ENCODE measurements around the gene VSTM4. TPM values are rescaled to one million over a fixed set of nuclear protein-coding genes. Genes with fewer than 3 reads are reported as not detected.

The VSTM4 gene
- total and polyA plus RNA-seq, 2 of the 4 experiments (the other 2 are of a cell fraction): 2.4 to 2.9 TPM

- Histone ChIP-seq H3K27me3 (ENCODE audit: control insufficient read depth, insufficient read depth, low read length) (no peaks in the 10 kb centered on the region), H3K9me1 (ENCODE audit: insufficient read depth, low read length) (peaks cover 5% of the 10 kb centered on the region; the same call in 1 of the 2 replicates), H3K4me2 (ENCODE audit: low read depth, low read length) (no peak overlapping the region), H3K56ac (ENCODE audit: extremely low read depth, insufficient read depth, low read length) (no peak overlapping the region), H4K91ac (ENCODE audit: insufficient read depth, low read depth, low read length) (no peak overlapping the region), H3K27ac (ENCODE audit: insufficient read depth, low read length) (no peak overlapping the region), H2BK15ac (ENCODE audit: low read depth, low read length) (no peak overlapping the region), H3K36me3 (ENCODE audit: control insufficient read depth, insufficient read depth, low read length) (peaks cover 10% of the 10 kb centered on the region; the same call in 1 of the 2 replicates), H4K8ac (ENCODE audit: low read depth in 2 of 2, low read length in 2 of 2) (no peak overlapping the region), H2BK20ac (ENCODE audit: low read depth, low read length) (no peak overlapping the region), H2BK5ac (ENCODE audit: low read depth, low read length, poor library complexity, severe bottlenecking) (no peak overlapping the region), H3K14ac (replicated peaks; ENCODE audit: low read depth, low read length) (no peak overlapping the region), H3K4me3 (ENCODE audit: insufficient read depth, low read depth, low read length) (no peak overlapping the region), H2AK9ac (replicated peaks; ENCODE audit: low read depth, low read length, poor library complexity) (no peak overlapping the region), H2AK5ac (ENCODE audit: low read depth, low read length) (no peak overlapping the region), H2BK120ac (ENCODE audit: low read depth, low read length) (no peak overlapping the region), H4K5ac (ENCODE audit: low read depth, low read length) (no peak overlapping the region), H3K9ac (ENCODE audit: low read depth, low read length) (no peak overlapping the region), H3K23ac (ENCODE audit: low read depth, low read length) (no peak overlapping the region), H3K4me1 (ENCODE audit: control insufficient read depth, insufficient read depth, low read length) (no peaks in the 10 kb centered on the region), H3K18ac (ENCODE audit: low read depth, low read length) (no peak overlapping the region), H3K4ac (ENCODE audit: low read depth, low read length) (no peak overlapping the region), H4K20me1 (ENCODE audit: insufficient read depth, low read length) (no peaks in the 10 kb centered on the region), H3K9me3 (ENCODE audit: control insufficient read depth, insufficient read depth, low read length) (no peaks in the 10 kb centered on the region), H3K79me1 (ENCODE audit: low read depth in 1 of 2, low read length in 2 of 2) (no peaks in the 10 kb centered on the region), H2AFZ (replicated peaks; ENCODE audit: low read length, poor library complexity) (no peak overlapping the region)
- BruUV-seq (replicated peaks): no TSS peak
- peak; percentile 56 for DNase-seq
- dilution Hi-C loops (cut with HindIII; ENCODE audit: low sequenced_read_pairs, unreplicated experiment) (no loop called here), intact Hi-C loops (cut with micrococcal nuclease) (no loop called here), in situ Hi-C loops (cut with MboI; ENCODE audit: low sequenced_read_pairs) (no loop called here)
- WGBS, 2 experiments (ENCODE audit: extremely low coverage in 2 of 2, insufficient read length in 1 of 2): 40% methylated on average over 1 of the region's 7 CpGs; no CpG with 5 or more reads in 1 of the 2 experiments
- ChIA-PET CTCF (no interaction called here), POLR2A (ENCODE audit: unreplicated experiment) (interaction anchor here (0.6 kb wide), 2 partner anchors 75 to 241 kb away, joined by 4 to 5 read pairs; no protein-coding TSS in a partner anchor)
- ATAC-seq (ENCODE audit: low read depth): peak; percentile 44; the same call in 1 of the 2 replicates
- TF ChIP-seq NFE2L2 (IDR thresholded peaks at IDR 0.05; ENCODE audit: low read depth, low read length) (no peak), RFX5 (IDR thresholded peaks at IDR 0.05; ENCODE audit: low read depth, low read length) (no peak), POLR2A (IDR thresholded peaks at IDR 0.05; ENCODE audit: low read depth, low read length) (no peak), SMC3 (IDR thresholded peaks at IDR 0.05; ENCODE audit: low read depth, low read length) (no peak), MAZ (IDR thresholded peaks at IDR 0.05; ENCODE audit: borderline replicate concordance, low read depth, low read length) (no peak), CEBPB (IDR thresholded peaks at IDR 0.05; ENCODE audit: low read depth, low read length) (no peak), ELK1 (IDR thresholded peaks at IDR 0.05; ENCODE audit: borderline replicate concordance, low read depth, low read length) (no peak), CTCF (conservative IDR thresholded peaks at IDR 0.05; ENCODE audit: low read depth, low read length) (no peak), BHLHE40 (IDR thresholded peaks at IDR 0.05; ENCODE audit: low read depth, low read length) (no peak), FOS (IDR thresholded peaks at IDR 0.05; ENCODE audit: low read depth, low read length) (no peak), MXI1 (IDR thresholded peaks at IDR 0.05; ENCODE audit: borderline replicate concordance, low read depth, low read length) (no peak), RAD21 (IDR thresholded peaks at IDR 0.05; ENCODE audit: low read length) (no peak), CHD1 (IDR thresholded peaks at IDR 0.05; ENCODE audit: low read depth, low read length) (no peak), MAFK (IDR thresholded peaks at IDR 0.05; ENCODE audit: low read depth, low read length) (no peak)
- TF ChIP-seq, protein P1, sequence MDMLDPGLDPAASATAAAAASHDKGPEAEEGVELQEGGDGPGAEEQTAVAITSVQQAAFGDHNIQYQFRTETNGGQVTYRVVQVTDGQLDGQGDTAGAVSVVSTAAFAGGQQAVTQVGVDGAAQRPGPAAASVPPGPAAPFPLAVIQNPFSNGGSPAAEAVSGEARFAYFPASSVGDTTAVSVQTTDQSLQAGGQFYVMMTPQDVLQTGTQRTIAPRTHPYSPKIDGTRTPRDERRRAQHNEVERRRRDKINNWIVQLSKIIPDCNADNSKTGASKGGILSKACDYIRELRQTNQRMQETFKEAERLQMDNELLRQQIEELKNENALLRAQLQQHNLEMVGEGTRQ (IDR thresholded peaks at IDR 0.05; ENCODE audit: low read depth, low read length): no peak
Observed at GRCh38 chr10:49037187-49037586, 78.1 kb downstream of the VSTM4 start.
